ENCODE results near the gene GZMB. TPM values are rescaled to one million over a fixed set of nuclear protein-coding genes. Genes with fewer than 3 reads are reported as not detected.

Gene GZMB
- total and polyA plus RNA-seq, 2 of the 13 experiments (the other 11 are each of a cell fraction or from before 2014, with no cell fraction given) = 0.12 TPM; not detected in 1

DNA sequence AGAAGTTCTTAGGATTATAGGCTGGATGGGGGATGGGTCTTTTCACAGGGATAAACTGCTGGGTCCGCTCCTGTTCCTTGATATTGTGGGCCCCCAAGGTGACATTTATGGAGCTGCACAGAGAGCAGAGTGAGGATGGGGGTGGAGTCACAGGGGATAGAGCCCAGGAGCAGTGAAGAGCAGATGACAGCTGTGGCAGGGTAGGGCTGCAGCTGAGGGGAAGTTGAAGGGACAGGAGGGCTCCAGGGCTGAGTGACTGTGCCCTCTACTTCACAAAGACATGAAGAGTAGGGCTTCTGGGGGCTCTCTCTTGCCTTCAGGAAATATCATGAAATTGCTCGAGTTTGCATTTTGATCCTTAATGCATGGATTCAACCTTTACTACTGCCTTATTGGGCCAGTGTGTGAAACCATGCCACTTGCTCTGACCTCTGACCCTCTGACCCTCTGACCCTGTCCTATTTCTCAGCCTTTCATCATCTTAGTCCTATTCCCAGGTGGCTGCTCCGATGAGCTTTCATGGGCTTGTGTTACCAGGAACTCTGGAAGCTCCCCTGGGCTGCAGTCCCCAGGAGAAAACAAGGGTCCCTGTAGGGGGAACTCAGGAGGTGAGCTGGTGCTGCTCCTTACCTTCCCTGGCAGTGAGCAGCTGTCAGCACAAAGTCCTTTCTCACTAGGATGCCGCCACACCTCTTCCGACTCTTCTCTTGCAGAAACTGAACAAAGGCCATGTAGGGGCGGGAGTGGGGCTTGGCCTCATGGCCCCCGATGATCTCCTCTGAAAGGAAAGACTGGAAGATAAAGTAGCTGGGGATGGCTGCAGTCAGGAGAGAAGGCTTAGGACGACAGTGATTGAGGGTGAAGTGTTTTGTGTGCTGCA is 26.1 kb downstream of the GZMB start (continued):
- TF ChIP-seq, protein P1, sequence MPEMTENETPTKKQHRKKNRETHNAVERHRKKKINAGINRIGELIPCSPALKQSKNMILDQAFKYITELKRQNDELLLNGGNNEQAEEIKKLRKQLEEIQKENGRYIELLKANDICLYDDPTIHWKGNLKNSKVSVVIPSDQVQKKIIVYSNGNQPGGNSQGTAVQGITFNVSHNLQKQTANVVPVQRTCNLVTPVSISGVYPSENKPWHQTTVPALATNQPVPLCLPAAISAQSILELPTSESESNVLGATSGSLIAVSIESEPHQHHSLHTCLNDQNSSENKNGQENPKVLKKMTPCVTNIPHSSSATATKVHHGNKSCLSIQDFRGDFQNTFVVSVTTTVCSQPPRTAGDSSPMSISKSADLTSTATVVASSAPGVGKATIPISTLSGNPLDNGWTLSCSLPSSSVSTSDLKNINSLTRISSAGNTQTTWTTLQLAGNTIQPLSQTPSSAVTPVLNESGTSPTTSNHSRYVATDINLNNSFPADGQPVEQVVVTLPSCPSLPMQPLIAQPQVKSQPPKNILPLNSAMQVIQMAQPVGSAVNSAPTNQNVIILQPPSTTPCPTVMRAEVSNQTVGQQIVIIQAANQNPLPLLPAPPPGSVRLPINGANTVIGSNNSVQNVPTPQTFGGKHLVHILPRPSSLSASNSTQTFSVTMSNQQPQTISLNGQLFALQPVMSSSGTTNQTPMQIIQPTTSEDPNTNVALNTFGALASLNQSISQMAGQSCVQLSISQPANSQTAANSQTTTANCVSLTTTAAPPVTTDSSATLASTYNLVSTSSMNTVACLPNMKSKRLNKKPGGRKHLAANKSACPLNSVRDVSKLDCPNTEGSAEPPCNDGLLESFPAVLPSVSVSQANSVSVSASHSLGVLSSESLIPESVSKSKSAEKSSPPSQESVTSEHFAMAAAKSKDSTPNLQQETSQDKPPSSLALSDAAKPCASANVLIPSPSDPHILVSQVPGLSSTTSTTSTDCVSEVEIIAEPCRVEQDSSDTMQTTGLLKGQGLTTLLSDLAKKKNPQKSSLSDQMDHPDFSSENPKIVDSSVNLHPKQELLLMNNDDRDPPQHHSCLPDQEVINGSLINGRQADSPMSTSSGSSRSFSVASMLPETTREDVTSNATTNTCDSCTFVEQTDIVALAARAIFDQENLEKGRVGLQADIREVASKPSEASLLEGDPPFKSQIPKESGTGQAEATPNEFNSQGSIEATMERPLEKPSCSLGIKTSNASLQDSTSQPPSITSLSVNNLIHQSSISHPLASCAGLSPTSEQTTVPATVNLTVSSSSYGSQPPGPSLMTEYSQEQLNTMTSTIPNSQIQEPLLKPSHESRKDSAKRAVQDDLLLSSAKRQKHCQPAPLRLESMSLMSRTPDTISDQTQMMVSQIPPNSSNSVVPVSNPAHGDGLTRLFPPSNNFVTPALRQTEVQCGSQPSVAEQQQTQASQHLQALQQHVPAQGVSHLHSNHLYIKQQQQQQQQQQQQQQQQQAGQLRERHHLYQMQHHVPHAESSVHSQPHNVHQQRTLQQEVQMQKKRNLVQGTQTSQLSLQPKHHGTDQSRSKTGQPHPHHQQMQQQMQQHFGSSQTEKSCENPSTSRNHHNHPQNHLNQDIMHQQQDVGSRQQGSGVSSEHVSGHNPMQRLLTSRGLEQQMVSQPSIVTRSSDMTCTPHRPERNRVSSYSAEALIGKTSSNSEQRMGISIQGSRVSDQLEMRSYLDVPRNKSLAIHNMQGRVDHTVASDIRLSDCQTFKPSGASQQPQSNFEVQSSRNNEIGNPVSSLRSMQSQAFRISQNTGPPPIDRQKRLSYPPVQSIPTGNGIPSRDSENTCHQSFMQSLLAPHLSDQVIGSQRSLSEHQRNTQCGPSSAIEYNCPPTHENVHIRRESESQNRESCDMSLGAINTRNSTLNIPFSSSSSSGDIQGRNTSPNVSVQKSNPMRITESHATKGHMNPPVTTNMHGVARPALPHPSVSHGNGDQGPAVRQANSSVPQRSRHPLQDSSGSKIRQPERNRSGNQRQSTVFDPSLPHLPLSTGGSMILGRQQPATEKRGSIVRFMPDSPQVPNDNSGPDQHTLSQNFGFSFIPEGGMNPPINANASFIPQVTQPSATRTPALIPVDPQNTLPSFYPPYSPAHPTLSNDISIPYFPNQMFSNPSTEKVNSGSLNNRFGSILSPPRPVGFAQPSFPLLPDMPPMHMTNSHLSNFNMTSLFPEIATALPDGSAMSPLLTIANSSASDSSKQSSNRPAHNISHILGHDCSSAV (CRISPR knock-in tag; IDR thresholded peaks at IDR 0.05; ENCODE audit: borderline replicate concordance) = 0 out of 2 replicates have a peak, but pooled peaks have one; percentile 21
- TF ChIP-seq NR2C2 (CRISPR knock-in tag; IDR thresholded peaks at IDR 0.05; ENCODE audit: borderline replicate concordance) = peak; percentile 97
- TF ChIP-seq, protein P2, sequence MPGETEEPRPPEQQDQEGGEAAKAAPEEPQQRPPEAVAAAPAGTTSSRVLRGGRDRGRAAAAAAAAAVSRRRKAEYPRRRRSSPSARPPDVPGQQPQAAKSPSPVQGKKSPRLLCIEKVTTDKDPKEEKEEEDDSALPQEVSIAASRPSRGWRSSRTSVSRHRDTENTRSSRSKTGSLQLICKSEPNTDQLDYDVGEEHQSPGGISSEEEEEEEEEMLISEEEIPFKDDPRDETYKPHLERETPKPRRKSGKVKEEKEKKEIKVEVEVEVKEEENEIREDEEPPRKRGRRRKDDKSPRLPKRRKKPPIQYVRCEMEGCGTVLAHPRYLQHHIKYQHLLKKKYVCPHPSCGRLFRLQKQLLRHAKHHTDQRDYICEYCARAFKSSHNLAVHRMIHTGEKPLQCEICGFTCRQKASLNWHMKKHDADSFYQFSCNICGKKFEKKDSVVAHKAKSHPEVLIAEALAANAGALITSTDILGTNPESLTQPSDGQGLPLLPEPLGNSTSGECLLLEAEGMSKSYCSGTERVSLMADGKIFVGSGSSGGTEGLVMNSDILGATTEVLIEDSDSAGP (CRISPR knock-in tag; IDR thresholded peaks at IDR 0.05; ENCODE audit: borderline replicate concordance) = no peak
